GM19240 (cell line): Measurements from ENCODE around the gene NKIRAS2.
"Not testable (repeated sequence)": the region's sequence is repeated elsewhere in the genome, so short reads cannot be mapped to it uniquely, and the experiment has no call there.

Source experiments
- DNase-seq: peaks from one replicate; pipeline ENCODE4 v3.0.0; 2011; ENCODE audit warnings: low spot score; ENCODE audit not compliant: insufficient read length

The NKIRAS2 gene

DNA sequence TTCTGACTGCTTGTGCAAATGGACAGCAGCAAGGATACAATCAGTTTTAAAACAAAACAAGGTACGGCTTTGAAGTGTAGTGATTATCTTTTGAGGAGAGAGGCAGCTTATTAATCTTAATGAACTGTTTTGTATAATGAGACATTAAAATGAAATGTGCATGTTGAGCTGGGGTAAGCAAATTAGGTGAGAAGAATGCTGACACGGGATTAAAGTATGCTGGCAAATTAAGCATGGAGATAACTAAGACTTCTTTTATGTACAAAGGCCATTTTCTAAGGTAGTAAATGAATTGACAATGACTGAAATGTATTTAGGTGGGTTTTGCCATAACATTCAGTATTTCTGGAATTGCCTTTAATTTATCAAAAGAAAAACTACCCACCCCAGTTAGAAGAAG lies 21.4 kb upstream of the NKIRAS2 start:
- DNase-seq, result no peak

DNA sequence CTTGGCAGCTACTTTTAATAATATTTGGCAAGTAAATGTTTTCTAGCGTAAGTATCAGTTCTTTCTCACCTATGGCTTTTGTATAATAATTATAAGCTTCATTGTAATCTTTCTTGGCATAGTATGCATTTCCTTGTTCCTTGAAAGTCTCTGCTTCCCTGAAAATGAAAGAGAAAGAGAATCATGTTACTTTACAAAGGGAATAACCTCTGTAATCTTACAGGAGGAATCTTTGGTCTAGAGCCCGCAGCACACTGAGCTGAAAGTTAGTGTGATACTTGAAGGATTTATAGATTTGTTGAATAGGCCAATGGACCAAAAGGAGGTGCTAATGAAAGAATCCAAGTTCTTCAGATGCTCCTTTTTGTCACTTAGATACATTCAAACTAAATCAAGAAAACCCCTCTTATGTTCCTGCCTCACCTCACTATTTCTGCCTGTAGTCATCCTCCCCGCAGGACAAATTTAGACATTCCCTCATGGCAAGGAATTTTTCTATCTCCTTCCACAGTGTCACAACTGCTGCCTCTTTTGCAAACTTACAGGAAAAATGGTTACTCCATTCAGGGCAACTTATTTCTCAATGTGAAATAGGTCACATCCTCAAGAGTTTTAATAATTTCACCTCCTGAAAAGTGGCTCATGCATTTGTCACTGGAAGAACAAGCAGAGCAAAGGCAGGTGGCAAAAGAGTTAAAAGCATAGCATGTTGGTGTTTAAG lies 19.3 kb upstream of the NKIRAS2 start:
- DNase-seq, result no peak

DNA sequence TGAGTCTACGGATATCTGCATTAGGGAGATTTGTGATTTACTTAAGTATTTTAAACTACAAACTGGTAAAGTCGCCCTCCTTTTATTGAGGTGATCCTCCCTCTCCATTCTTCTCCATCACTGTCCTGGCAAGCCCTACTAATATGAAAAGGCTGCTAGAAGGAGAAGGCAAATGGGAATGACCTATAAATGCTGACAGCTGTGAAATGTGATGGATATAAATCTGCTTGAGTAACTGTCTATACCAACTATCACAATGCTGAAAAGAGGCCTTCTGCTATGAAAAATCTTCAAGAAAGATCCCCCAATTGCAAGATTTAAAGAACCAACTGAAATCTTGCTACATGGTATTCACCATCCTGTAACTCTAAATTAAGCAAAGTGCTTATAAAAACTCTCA lies 18.2 kb upstream of the NKIRAS2 start:
- DNase-seq, result no peak

- no peak for DNase-seq
Measured at GRCh38 chr17:42002175-42002791, 17.6 kb upstream of the NKIRAS2 start.

DNA sequence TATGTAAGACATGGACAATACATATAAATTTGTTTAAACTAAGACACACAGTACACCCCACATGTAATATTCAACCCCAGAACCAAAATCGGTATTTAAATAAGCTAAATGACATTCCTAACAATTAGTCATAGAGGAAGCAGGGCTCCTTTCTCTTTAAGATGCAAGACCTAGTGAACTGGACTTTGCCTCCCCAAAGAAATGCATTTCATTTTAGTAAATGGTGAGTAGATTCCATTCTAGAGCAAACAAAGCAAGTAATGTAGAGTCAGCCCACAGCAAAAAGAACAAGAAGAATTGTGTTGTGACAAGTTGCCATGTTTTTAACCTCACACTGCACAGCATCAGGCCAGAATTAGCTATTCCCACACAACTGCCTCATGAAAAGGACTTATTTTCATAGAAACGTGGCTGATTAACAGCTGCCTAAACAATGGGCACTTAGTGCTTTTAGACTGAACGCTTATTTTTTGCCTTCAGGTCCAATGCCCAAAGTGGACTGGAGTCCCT lies 17.0 kb upstream of the NKIRAS2 start:
- DNase-seq, result no peak

DNA sequence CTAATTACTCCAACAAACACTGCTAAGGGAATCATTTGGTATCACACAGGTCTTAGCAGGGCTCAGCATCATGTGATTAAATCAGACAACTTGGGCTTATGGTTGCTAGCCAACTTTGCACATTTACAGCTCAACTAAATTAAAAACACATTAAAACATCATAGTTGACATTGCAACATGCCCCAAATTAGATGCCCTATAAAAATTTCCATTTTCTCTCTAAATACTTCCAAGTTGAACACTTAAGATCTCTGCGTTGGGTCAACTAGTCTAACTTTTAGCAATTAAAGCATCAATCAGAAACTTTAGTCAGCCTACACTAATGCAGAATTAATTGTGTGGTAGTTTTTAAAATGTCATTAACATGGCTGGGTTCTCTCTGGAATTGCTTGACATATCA lies 14.7 kb upstream of the NKIRAS2 start:
- DNase-seq, result no peak

- DNase-seq, result no peak
Measured at GRCh38 chr17:42009170-42009569, 10.7 kb upstream of the NKIRAS2 start.

DNA sequence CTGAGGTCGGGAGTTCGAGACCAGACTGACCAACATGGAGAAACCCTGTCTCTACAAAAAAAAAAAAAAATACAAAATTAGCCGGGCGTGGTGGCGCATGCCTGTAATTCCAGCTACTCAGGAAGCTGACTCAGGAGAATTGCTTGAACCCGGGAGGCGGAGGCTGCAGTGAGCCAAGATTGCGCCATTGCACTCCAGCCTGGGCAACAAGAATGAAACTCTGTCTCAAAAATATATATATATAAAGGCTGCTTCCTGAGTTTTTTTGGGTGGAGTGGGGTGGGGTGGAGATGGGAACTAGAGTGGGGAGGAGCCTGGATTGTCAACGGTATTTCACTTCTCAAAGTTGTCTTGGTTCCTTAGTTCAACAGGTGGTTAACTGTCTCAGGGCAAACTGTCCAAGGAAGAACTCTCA lies 9.6 kb upstream of the NKIRAS2 start:
- not testable (repeated sequence) for DNase-seq

- DNase-seq, result no peak
Measured at GRCh38 chr17:42010898-42011516, 8.9 kb upstream of the NKIRAS2 start.

- not testable (repeated sequence) for DNase-seq
Measured at GRCh38 chr17:42012363-42012762, 7.5 kb upstream of the NKIRAS2 start.

GRCh38 chr17:42013740-42014139 lies 6.2 kb upstream of the NKIRAS2 start:
- not testable (repeated sequence) for DNase-seq

DNA sequence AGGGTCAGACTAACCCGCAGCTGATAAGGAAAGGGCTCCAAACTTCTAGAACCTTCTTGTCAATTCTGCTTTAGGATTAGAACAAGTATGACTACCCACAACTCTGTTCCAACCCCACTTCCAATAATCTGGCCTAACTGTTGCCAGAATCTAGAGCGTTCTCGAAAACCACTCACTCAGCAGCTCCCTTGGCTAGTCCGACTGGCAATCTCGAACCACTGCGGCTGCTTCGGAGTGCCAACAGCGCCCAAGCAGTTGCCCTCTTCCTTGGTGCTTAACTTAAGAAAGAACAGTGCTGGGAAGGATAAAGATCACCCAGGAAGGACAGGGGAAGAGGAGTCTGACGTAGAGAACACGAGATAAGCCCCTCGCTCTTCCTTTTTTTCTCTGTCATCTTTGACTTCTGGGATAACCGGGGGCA lies 3.5 kb upstream of the NKIRAS2 start:
- no peak for DNase-seq

- peak; percentile 90 for DNase-seq
Measured at GRCh38 chr17:42016941-42017865, 2.7 kb upstream of the NKIRAS2 start, which contains the start of gene DNAJC7. DNAJC7 (minus strand) TSS chr17:42017439; CDS start chr17:42017416, 23 bp downstream.

GRCh38 chr17:42017866-42018200 lies 2.1 kb upstream of the NKIRAS2 start:
- no peak for DNase-seq

DNA sequence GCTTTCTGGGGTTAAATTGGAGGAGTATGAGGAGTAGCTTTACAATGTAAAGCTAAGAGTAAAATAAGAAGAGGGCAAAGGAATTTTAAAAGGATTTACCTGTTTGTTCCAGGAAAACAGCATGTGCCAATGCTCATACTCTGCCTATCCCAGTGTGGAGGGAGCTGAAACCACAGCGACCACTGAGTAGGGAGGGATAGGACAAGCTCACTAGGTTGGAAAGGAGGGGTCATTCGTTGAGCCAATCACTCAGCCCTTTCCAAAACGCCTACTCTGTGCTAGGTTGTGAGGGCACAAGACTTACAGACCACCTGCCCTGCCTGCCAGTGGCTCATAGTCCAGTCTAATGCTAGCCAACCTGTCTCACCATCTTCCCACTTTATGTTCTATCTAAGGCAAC lies 1.6 kb upstream of the NKIRAS2 start:
- no peak for DNase-seq

DNA sequence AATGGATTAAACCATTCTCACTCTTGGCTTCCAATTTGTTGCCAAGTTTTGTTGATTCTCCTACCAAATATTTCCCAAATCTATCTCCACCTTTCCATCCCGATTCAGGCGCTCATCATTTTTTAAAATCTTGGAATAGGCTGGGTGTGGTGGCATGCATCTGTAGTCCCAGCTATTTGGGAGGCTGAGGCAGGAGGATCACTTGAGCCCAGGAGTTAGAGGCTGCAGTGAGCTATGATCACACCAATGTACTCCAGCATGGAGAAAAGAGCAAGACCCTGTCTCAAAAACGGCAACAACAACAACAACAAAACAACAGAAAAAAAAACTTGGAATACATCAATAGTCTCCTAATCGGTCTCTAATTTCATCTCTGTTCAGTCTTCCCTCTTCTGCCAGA lies 902 bp upstream of the NKIRAS2 start:
- no peak for DNase-seq

- not testable (repeated sequence) for DNase-seq
Measured at GRCh38 chr17:42020845-42021244, 955 bp downstream of the NKIRAS2 start.

DNA sequence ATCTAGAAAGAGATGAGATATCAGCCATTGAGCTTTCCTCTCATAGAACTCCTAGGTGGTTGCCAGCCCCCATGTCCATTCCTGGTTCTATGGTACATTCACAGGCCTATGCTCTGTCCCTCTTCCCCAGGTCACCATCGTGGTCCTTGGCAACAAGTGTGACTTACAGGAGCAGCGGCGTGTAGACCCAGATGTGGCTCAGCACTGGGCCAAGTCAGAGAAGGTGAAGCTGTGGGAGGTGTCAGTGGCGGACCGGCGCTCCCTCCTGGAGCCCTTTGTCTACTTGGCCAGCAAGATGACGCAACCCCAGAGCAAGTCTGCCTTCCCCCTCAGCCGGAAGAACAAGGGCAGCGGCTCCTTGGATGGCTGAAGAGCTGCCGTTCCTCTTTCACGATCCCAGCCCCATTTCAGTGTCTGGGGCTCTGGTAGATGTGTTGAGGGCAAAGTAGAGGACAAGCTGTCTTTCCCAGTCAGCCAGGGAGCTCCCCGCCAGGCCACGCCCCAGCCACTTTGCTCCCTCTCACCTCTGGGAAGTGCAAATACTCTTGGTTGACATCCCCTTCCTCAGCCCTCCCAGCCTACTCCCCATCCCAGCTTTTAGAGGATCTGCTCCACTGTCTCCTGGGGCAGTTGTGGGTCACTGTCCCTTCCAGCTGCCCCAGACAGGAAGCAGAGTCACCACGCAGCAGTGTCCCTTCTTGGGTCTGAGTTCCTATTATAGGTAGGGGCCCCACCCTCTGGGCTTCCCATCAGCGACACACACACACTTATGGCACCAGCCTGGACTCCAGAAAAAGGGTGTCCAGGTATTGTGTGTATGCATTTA lies 3.8 kb downstream of the NKIRAS2 start:
- DNase-seq, result no peak

GRCh38 chr17:42025191-42025579 lies 5.3 kb downstream of the NKIRAS2 start:
- no peak for DNase-seq

- no peak for DNase-seq
Measured at GRCh38 chr17:42025936-42026335, 6.0 kb downstream of the NKIRAS2 start.
